Measurements from ENCODE around the gene KCNMA1. TPM values are rescaled to one million over a fixed set of nuclear protein-coding genes. Genes with fewer than 3 reads are reported as not detected.

KCNMA1 gene
- total and polyA plus RNA-seq, 3 donors from 2014 or later, result 13.6 to 36.1 (median 24.7) TPM

DNA sequence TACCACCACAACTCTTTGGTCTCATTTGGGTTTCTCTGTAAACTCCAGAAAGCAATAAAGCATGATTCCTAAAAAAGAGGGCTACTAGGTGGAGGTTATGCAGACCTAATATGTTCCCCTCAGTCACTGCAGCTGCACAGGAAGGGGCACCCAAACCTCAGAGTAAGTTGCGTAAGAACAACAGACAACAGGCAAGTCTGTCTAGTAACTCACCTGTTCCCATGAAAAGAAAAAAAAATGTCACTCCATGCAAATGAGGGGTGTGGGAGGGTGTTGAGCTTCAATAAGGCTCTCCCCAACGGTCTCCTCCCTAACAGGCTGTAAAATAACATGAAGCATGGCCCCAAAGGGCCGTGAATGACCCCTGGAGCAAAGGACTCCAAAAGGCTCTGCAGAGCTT, 461.4 kb downstream of the KCNMA1 start:
- intact Hi-C loops (cut with DNase I; ENCODE audit: low total_unique reads), result loop anchor here (5.0 kb wide), 1 partner anchor 461 kb away; the partner anchor contains the start of gene KCNMA1
- WGBS, 2 donors, result 73 to 87% methylated on average over 3 of the region's 3 CpGs
- Histone ChIP-seq H3K4me1 (no peaks in the 10 kb centered on the region), H3K9me3 (no peaks in the 10 kb centered on the region), H3K27me3 (no peaks in the 10 kb centered on the region), H3K27ac (no peak overlapping the region), H3K36me3 (ENCODE audit: low read depth, missing control alignments) (no peaks in the 10 kb centered on the region), H3K4me3 (no peak overlapping the region)
- no peak for TF ChIP-seq POLR2A (IDR thresholded peaks at IDR 0.05)
- TF ChIP-seq CTCF (IDR thresholded peaks at IDR 0.05), result no peak
- no peak for DNase-seq

- H3K27me3 ChIP-seq, result no peaks in the 10 kb centered on the region
- H3K27ac ChIP-seq, result no peak overlapping the region
- H3K4me3 ChIP-seq, result no peak overlapping the region
- no peaks in the 10 kb centered on the region for H3K36me3 ChIP-seq (ENCODE audit: low read depth, missing control alignments)
- H3K9me3 ChIP-seq, result no peaks in the 10 kb centered on the region
- intact Hi-C loops (cut with DNase I; ENCODE audit: low total_unique reads), result loop anchor here (5.0 kb wide), 1 partner anchor 462 kb away; the partner anchor contains the start of gene KCNMA1
- no peak for DNase-seq
- H3K4me1 ChIP-seq, result no peaks in the 10 kb centered on the region
- TF ChIP-seq POLR2A (IDR thresholded peaks at IDR 0.05), result no peak
- no peak for TF ChIP-seq CTCF (IDR thresholded peaks at IDR 0.05)
- 94 to 100% methylated on average over 2 of the region's 2 CpGs for WGBS, 2 donors
These were observed 461.9 kb downstream of the KCNMA1 start for GRCh38 chr10:77175631-77176222.

- no peak for TF ChIP-seq POLR2A (IDR thresholded peaks at IDR 0.05)
- peak; percentile 62 to 94 (median 76) for TF ChIP-seq CTCF (IDR thresholded peaks at IDR 0.05)
- H3K27ac ChIP-seq, result no peak overlapping the region
- no peaks in the 10 kb centered on the region for H3K27me3 ChIP-seq
- intact Hi-C loops (cut with DNase I; ENCODE audit: low total_unique reads), result no loop called here
- 35 to 42% methylated on average over 4 of the region's 4 CpGs for WGBS, 2 donors
- H3K36me3 ChIP-seq (ENCODE audit: low read depth, missing control alignments), result no peaks in the 10 kb centered on the region
- peak; percentile 88 for DNase-seq
- no peaks in the 10 kb centered on the region for H3K4me1 ChIP-seq
- no peak overlapping the region for H3K4me3 ChIP-seq
- no peaks in the 10 kb centered on the region for H3K9me3 ChIP-seq
These were observed 463.8 kb downstream of the KCNMA1 start for GRCh38 chr10:77173615-77174461.

DNA sequence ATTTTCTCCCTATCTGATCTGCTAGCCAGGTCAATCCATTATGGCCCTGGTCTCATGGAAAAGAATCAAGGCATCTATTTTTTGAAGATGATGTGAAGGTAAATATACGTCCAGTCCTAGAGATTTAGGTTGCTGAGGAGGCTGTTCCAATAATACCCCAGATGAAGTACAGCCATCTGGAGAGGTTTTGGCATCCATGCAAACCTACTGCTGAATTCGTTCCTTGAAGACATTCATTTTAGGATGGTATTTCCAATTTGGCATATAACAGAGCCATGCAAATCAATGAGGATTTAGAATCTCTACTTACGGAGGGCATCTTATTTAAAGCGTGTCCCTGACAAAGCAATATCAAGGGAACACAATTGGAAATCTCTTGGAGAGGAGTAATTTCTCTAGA, 465.5 kb downstream of the KCNMA1 start:
- no peak overlapping the region for H3K4me3 ChIP-seq
- no peaks in the 10 kb centered on the region for H3K9me3 ChIP-seq
- no peaks in the 10 kb centered on the region for H3K27me3 ChIP-seq
- intact Hi-C loops (cut with DNase I; ENCODE audit: low total_unique reads), result no loop called here
- WGBS, 2 donors, result 80 to 94% methylated on average over 4 of the region's 4 CpGs
- no peaks in the 10 kb centered on the region for H3K4me1 ChIP-seq
- no peak for TF ChIP-seq CTCF (IDR thresholded peaks at IDR 0.05)
- TF ChIP-seq POLR2A (IDR thresholded peaks at IDR 0.05), result no peak
- H3K36me3 ChIP-seq (ENCODE audit: low read depth, missing control alignments), result no peaks in the 10 kb centered on the region
- no peak overlapping the region for H3K27ac ChIP-seq
- DNase-seq, result no peak
